ENCODE measurements around the gene PDZK1IP1. TPM values are rescaled to one million over a fixed set of nuclear protein-coding genes. Genes with fewer than 3 reads are reported as not detected.
A peak's percentile ranks its signal among the peaks of the same experiment; 100 is the strongest.

PDZK1IP1 gene
- total and polyA plus RNA-seq, 2 of the 13 experiments (the other 11 are each of a cell fraction or from before 2014, with no cell fraction given) = 0.24 to 1.6 TPM

DNA sequence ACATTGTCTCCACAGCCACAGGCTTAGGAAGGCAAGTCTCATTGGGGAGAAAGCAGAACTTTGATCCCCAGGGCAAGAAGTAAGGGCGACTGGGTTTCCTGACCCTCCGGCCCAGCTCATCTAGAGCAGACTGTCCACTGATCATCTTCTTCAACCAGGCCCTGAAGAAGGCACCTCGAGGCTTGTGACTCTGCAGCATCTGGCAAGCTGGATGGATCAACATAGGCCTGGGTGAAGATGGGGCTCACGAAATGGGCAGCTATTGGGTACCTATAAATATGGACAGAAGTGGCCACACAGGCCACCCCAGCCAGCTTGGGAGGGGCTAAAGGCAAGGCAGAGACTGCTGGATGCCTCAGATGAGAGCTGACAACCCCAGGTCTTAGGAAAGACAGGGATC, 29.2 kb upstream of the PDZK1IP1 start:
- no TSS peak for BruUV-seq (replicated peaks)
- H3K27ac ChIP-seq (ENCODE audit: extremely low read length, insufficient read depth, low read length) = no peak overlapping the region
- no peak overlapping the region for H3K9ac ChIP-seq (ENCODE audit: insufficient read depth, low read depth, low read length)
- peaks cover 0 to 56% of the 10 kb centered on the region in 2 experiments; a peak in 4 of 5 replicates for H3K27me3 ChIP-seq (ENCODE audit: control insufficient read depth in 1 of 2, insufficient read depth in 2 of 2, low read length in 2 of 2)
- H3K4me1 ChIP-seq (ENCODE audit: insufficient read depth, low read length) = peaks cover 31% of the 10 kb centered on the region
- no peaks in the 10 kb centered on the region for H4K20me1 ChIP-seq (ENCODE audit: insufficient read depth, low read length)
- no peaks in the 10 kb centered on the region for H3K79me2 ChIP-seq (ENCODE audit: insufficient read depth, low read length)
- ChIA-PET CTCF (ENCODE audit: low intra/inter-chr PET ratio, low total read pairs) (no interaction called here), POLR2A (no interaction called here)
- no peaks in the 10 kb centered on the region for H3K9me3 ChIP-seq (ENCODE audit: low read length)
- H3K36me3 ChIP-seq (replicated peaks in 1 of 2; ENCODE audit: control insufficient read depth in 1 of 2, insufficient read depth in 2 of 2, low read length in 2 of 2) = no peaks in the 10 kb centered on the region
- ATAC-seq (no peak), FAIRE-seq (no peak), DNase-seq (ENCODE audit: low spot score) (no peak)
- no peak overlapping the region for H2AFZ ChIP-seq (ENCODE audit: low read length)
- H3K4me2 ChIP-seq (ENCODE audit: low read depth, low read length) = no peak overlapping the region
- in situ Hi-C loops (cut with HindIII; ENCODE audit: extremely low pct_ligation_motif_present, low pct_unique_long_range_greater_than_20kb) (no loop called here), intact Hi-C loops (cut with micrococcal nuclease; ENCODE audit: unreplicated experiment) (no loop called here)
- TF ChIP-seq, protein P1, sequence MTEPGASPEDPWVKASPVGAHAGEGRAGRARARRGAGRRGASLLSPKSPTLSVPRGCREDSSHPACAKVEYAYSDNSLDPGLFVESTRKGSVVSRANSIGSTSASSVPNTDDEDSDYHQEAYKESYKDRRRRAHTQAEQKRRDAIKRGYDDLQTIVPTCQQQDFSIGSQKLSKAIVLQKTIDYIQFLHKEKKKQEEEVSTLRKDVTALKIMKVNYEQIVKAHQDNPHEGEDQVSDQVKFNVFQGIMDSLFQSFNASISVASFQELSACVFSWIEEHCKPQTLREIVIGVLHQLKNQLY (CRISPR knock-in tag; IDR thresholded peaks at IDR 0.05) = no peak
- TF ChIP-seq FOXA1 (IDR thresholded peaks at IDR 0.05) (no peak), FOXA1 (CRISPR knock-in tag; IDR thresholded peaks at IDR 0.05) (no peak)
- H3K4me3 ChIP-seq (replicated peaks in 1 of 3; ENCODE audit: insufficient read depth in 1 of 3, low read depth in 2 of 3, low read length in 3 of 3) = no peak overlapping the region
- 0% methylated on average over 2 of the region's 4 CpGs for WGBS (ENCODE audit: low lambda C conversion rate)

DNA sequence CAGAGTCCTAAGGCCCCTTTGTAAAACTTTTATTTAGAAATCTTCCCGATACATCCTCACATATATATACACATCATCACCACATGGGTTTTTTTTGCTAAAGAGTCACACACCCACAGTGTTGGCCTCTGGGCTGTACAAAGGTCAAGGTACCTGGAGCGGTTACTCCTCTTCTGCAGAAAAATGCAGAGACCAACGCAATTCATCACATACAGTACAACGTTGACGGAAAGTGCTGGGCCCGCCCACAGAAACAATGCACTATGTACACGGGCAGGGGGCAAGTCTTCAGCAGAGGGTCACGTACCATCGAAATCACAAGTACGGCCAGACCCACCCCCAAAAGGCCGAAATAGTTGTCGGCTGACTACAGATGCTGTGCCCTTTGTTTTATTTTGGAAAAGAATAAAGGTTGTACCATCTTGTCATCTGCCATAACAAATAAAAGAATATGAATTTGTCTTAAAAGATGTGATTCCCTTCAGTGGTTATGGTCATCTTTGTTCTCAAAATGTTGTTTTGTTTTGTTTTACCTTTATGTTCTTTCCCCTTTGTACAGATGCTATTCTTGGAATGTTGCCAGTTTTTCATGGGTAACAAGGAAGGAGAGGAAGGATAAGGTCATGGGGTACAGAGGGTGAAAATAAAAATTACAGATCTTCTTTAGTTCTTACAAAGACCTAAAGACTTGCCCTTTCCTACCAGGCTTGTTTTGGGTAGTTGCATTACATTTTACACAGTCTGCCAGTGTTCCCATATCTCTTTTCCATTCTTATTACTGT, 26.6 kb upstream of the PDZK1IP1 start:
- peak; percentile 71 for FAIRE-seq
- H3K27me3 ChIP-seq (ENCODE audit: control insufficient read depth in 1 of 2, insufficient read depth in 2 of 2, low read length in 2 of 2) = peaks cover 5 to 60% of the 10 kb centered on the region in 2 experiments; a peak in 3 of 5 replicates
- H3K36me3 ChIP-seq (replicated peaks in 1 of 2; ENCODE audit: control insufficient read depth in 1 of 2, insufficient read depth in 2 of 2, low read length in 2 of 2) = no peaks in the 10 kb centered on the region
- H3K79me2 ChIP-seq (ENCODE audit: insufficient read depth, low read length) = no peaks in the 10 kb centered on the region
- H3K9me3 ChIP-seq (ENCODE audit: low read length) = no peaks in the 10 kb centered on the region
- H3K9ac ChIP-seq (ENCODE audit: insufficient read depth, low read depth, low read length) = no peak overlapping the region
- peaks cover 53% of the 10 kb centered on the region for H3K4me1 ChIP-seq (ENCODE audit: insufficient read depth, low read length)
- ChIA-PET CTCF (ENCODE audit: low intra/inter-chr PET ratio, low total read pairs) (no interaction called here), POLR2A (no interaction called here)
- in situ Hi-C loops (cut with HindIII; ENCODE audit: extremely low pct_ligation_motif_present, low pct_unique_long_range_greater_than_20kb) = no loop called here
- WGBS (ENCODE audit: low lambda C conversion rate) = 6% methylated on average over 12 of the region's 12 CpGs
- DNase-seq (ENCODE audit: low spot score) = peak; percentile 78
- intact Hi-C loops (cut with micrococcal nuclease; ENCODE audit: unreplicated experiment) = no loop called here
- H3K27ac ChIP-seq (ENCODE audit: extremely low read length, insufficient read depth, low read length) = no peak overlapping the region
- peak overlapping the region in 1 of 3 experiments; percentile 31; a peak in 2 of 6 replicates for H3K4me3 ChIP-seq (replicated peaks in 1 of 3; ENCODE audit: insufficient read depth in 1 of 3, low read depth in 2 of 3, low read length in 3 of 3)
- no peaks in the 10 kb centered on the region for H4K20me1 ChIP-seq (ENCODE audit: insufficient read depth, low read length)
- no TSS peak for BruUV-seq (replicated peaks)
- no peak overlapping the region for H2AFZ ChIP-seq (ENCODE audit: low read length)
- ATAC-seq = peak; percentile 82
- H3K4me2 ChIP-seq (ENCODE audit: low read depth, low read length) = peak overlapping the region; percentile 65
- no peak for TF ChIP-seq PITX1 (CRISPR knock-in tag; IDR thresholded peaks at IDR 0.05)
- no peak for TF ChIP-seq ZKSCAN1 (IDR thresholded peaks at IDR 0.05; ENCODE audit: low read length)
- TF ChIP-seq DPF2 (CRISPR knock-in tag; IDR thresholded peaks at IDR 0.05; ENCODE audit: borderline replicate concordance, low read depth) = peak; percentile 61; the same call in 1 of the 2 replicates
- peak; percentile 58 for TF ChIP-seq HDAC2 (CRISPR knock-in tag; IDR thresholded peaks at IDR 0.05)
- no peak for TF ChIP-seq JUN (CRISPR knock-in tag; IDR thresholded peaks at IDR 0.05)
- no peak; the same call in 1 of the 2 replicates for TF ChIP-seq SOX13 (IDR thresholded peaks at IDR 0.05)
- peak in 1 of 2 experiments; percentile 71; a peak in 1 of 4 replicates for TF ChIP-seq SOX13 (CRISPR knock-in tag; conservative IDR thresholded peaks at IDR 0.05 in 1 of 2, IDR thresholded peaks at IDR 0.05 in 1 of 2)
- TF ChIP-seq CCAR2 (optimal IDR thresholded peaks at IDR 0.05; ENCODE audit: low read depth, low read length) = no peak
- TF ChIP-seq DR1 (CRISPR knock-in tag; IDR thresholded peaks at IDR 0.05) = no peak
- TF ChIP-seq, protein P2, sequence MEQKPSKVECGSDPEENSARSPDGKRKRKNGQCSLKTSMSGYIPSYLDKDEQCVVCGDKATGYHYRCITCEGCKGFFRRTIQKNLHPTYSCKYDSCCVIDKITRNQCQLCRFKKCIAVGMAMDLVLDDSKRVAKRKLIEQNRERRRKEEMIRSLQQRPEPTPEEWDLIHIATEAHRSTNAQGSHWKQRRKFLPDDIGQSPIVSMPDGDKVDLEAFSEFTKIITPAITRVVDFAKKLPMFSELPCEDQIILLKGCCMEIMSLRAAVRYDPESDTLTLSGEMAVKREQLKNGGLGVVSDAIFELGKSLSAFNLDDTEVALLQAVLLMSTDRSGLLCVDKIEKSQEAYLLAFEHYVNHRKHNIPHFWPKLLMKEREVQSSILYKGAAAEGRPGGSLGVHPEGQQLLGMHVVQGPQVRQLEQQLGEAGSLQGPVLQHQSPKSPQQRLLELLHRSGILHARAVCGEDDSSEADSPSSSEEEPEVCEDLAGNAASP (CRISPR knock-in tag; IDR thresholded peaks at IDR 0.05; ENCODE audit: borderline replicate concordance) = 0 out of 2 replicates have a peak, but pooled peaks have one; percentile 12
- TF ChIP-seq MXI1 (IDR thresholded peaks at IDR 0.05; ENCODE audit: borderline replicate concordance, low read depth, low read length) = no peak
- no peak for TF ChIP-seq ZBTB8A (CRISPR knock-in tag; IDR thresholded peaks at IDR 0.05; ENCODE audit: borderline replicate concordance, low read depth)
- no peak for TF ChIP-seq LCORL (IDR thresholded peaks at IDR 0.05)
- peak; percentile 65; the same call in 1 of the 2 replicates for TF ChIP-seq LCORL (CRISPR knock-in tag; IDR thresholded peaks at IDR 0.05)
- 0 out of 2 replicates have a peak, but pooled peaks have one; percentile 50 for TF ChIP-seq POGZ (CRISPR knock-in tag; IDR thresholded peaks at IDR 0.05)

All from HepG2 (cell line).